ENCODE results near the gene ZYX. TPM values are rescaled to one million over a fixed set of nuclear protein-coding genes. Genes with fewer than 3 reads are reported as not detected.

The ZYX gene
- total and polyA plus RNA-seq, 9 of the 15 experiments (the other 6 are each of a cell fraction or from before 2014, with no cell fraction given), result 1.8 to 130 (median 15.7) TPM

DNA sequence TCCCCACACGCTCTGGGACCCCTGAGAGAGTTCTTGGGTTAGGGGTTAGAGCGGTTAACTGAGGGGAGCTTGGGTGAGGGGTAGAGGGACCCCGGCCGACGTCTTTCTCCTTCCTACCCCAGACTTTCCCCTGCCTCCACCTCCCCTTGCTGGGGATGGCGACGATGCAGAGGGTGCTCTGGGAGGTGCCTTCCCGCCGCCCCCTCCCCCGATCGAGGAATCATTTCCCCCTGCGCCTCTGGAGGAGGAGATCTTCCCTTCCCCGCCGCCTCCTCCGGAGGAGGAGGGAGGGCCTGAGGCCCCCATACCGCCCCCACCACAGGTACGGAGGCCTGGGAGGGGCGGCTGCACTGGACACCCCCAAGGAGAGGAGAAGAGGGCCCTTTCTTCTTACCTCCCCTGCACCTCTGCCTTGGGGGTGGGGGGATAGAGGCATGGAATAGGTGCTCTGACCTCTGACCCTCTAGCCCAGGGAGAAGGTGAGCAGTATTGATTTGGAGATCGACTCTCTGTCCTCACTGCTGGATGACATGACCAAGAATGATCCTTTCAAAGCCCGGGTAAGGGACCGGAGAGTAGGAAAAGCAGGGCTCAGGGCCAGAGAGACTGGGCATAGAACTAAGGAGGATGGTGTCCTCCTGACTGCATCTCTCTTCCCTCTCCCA lies 1.1 kb downstream of the ZYX start (continued):
- TF ChIP-seq, protein P1, sequence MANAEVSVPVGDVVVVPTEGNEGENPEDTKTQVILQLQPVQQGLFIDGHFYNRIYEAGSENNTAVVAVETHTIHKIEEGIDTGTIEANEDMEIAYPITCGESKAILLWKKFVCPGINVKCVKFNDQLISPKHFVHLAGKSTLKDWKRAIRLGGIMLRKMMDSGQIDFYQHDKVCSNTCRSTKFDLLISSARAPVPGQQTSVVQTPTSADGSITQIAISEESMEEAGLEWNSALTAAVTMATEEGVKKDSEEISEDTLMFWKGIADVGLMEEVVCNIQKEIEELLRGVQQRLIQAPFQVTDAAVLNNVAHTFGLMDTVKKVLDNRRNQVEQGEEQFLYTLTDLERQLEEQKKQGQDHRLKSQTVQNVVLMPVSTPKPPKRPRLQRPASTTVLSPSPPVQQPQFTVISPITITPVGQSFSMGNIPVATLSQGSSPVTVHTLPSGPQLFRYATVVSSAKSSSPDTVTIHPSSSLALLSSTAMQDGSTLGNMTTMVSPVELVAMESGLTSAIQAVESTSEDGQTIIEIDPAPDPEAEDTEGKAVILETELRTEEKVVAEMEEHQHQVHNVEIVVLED (CRISPR knock-in tag; IDR thresholded peaks at IDR 0.05), result 0 out of 2 replicates have a peak, but pooled peaks have one; percentile 3
- no peak for TF ChIP-seq RBM15 (IDR thresholded peaks at IDR 0.05; ENCODE audit: insufficient read depth, low read length)
- TF ChIP-seq PBX2 (CRISPR knock-in tag; IDR thresholded peaks at IDR 0.05; ENCODE audit: low read depth), result no peak
- no peak for TF ChIP-seq PBX2 (tag; conservative IDR thresholded peaks at IDR 0.05; ENCODE audit: low read depth)
- TF ChIP-seq FOXA1 (IDR thresholded peaks at IDR 0.05; ENCODE audit: borderline replicate concordance), result no peak
- no peak for TF ChIP-seq GTF2F1 (IDR thresholded peaks at IDR 0.05; ENCODE audit: low read depth, low read length)
- no peak for TF ChIP-seq NR2C2 (CRISPR knock-in tag; IDR thresholded peaks at IDR 0.05)
- TF ChIP-seq NR2C2 (tag; IDR thresholded peaks at IDR 0.05), result peak; percentile 54
- TF ChIP-seq BRD9 (IDR thresholded peaks at IDR 0.05; ENCODE audit: low read depth, partially characterized antibody), result no peak
- TF ChIP-seq ZNF79 (CRISPR knock-in tag; IDR thresholded peaks at IDR 0.05; ENCODE audit: low read depth), result no peak
- TF ChIP-seq ZC3H4 (CRISPR knock-in tag; IDR thresholded peaks at IDR 0.05; ENCODE audit: borderline replicate concordance), result 0 out of 2 replicates have a peak, but pooled peaks have one; percentile 2
- TF ChIP-seq EGR1 (conservative IDR thresholded peaks at IDR 0.05), result peak; percentile 67
- no peak for TF ChIP-seq ZFP1 (CRISPR knock-in tag; IDR thresholded peaks at IDR 0.05)
- no peak for TF ChIP-seq PTRF (tag; IDR thresholded peaks at IDR 0.05)
- TF ChIP-seq ZNF57 (CRISPR knock-in tag; IDR thresholded peaks at IDR 0.05), result no peak
- TF ChIP-seq SMC3 (conservative IDR thresholded peaks at IDR 0.05; ENCODE audit: insufficient read depth, low read depth, low read length), result no peak
- TF ChIP-seq CBX5 (IDR thresholded peaks at IDR 0.05; ENCODE audit: borderline replicate concordance, low read depth), result no peak
- TF ChIP-seq ZFPM2 (CRISPR knock-in tag; IDR thresholded peaks at IDR 0.05), result no peak
- TF ChIP-seq BRCA1 (IDR thresholded peaks at IDR 0.05), result no peak
- no peak for TF ChIP-seq BRCA1 (CRISPR knock-in tag; IDR thresholded peaks at IDR 0.05)
- TF ChIP-seq ZNF140 (CRISPR knock-in tag; IDR thresholded peaks at IDR 0.05), result no peak
- no peak for TF ChIP-seq ZNF707 (CRISPR knock-in tag; conservative IDR thresholded peaks at IDR 0.05)
- TF ChIP-seq, protein P2, sequence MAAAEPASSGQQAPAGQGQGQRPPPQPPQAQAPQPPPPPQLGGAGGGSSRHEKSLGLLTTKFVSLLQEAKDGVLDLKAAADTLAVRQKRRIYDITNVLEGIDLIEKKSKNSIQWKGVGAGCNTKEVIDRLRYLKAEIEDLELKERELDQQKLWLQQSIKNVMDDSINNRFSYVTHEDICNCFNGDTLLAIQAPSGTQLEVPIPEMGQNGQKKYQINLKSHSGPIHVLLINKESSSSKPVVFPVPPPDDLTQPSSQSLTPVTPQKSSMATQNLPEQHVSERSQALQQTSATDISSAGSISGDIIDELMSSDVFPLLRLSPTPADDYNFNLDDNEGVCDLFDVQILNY (CRISPR knock-in tag; IDR thresholded peaks at IDR 0.05), result 0 out of 2 replicates have a peak, but pooled peaks have one; percentile 9
- no peak for TF ChIP-seq ZKSCAN1 (IDR thresholded peaks at IDR 0.05; ENCODE audit: low read depth, low read length)
- TF ChIP-seq PRPF4 (IDR thresholded peaks at IDR 0.05; ENCODE audit: insufficient read depth, low read depth, low read length, poor library complexity, severe bottlenecking), result no peak
- peak; percentile 67; the same call in 1 of the 2 replicates for TF ChIP-seq NR3C1 (CRISPR knock-in tag; IDR thresholded peaks at IDR 0.05)
- no peak for TF ChIP-seq PHB (CRISPR knock-in tag; IDR thresholded peaks at IDR 0.05)

Measured in K562 (cell line).